GM18520 (cell line): ENCODE results near the gene COASY.

Experiments
- ATAC-seq: cut with Tn5 transposase; IDR thresholded peaks from one replicate; pipeline ENCODE4 v1.9.1; 2021; ENCODE audit not compliant: unreplicated experiment

Gene COASY

DNA sequence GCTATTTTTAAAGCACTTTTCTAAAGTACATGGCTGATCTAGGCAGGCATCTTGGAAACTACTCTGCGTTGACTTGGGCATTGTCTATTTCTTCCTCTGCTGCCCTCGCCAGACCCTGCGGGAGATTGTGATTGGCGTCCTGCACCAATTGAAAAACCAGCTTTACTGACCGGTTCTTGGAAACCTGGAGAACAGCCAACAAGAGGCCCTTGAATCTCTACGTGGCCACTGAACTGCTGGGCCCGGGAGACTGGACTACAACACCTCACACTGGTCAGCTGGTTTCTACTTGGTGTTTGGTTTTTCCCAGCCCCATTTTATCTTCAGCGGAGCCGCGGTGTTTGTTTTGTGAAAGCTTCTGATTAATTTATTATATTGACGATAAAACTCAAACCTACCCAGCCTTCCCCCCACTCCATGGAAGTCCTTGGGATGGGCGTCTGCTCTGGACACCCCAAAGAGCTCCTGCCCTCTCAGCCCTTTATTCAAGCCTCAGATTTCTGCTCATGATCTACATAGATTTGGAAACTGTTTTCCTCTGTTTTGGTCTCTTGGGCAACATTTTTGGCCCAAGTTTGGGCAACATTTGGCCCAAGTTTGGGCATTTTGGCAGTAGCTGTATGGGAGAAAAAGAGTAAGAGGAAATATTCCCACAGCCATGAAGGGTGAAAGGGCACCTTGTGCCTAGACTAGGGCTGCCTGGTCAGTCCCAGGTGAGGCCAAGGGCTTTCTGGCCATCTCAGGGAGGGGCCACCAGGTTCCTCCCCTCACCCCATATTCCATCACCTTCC, 9.7 kb downstream of the COASY start:
- ATAC-seq, result no peak

DNA sequence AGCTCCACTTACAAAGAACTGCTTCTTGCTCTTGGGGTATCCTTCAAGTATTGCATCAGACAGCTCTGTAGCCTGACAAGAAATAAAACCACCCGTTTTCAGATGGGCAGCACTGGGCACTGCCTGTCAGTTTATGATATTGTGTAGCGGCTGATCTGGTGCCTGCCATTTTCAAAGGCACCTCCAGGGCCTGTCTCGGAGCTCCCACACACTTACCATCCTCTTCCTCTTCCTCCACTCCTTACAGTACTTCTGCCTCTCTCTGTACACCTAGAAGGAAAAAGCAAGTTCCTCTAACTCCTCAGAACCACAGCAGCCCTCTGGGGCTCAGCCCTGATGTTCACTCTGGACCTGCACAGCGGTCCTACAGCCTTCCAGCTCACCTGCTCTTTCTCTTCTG, 11.1 kb downstream of the COASY start:
- no peak for ATAC-seq

DNA sequence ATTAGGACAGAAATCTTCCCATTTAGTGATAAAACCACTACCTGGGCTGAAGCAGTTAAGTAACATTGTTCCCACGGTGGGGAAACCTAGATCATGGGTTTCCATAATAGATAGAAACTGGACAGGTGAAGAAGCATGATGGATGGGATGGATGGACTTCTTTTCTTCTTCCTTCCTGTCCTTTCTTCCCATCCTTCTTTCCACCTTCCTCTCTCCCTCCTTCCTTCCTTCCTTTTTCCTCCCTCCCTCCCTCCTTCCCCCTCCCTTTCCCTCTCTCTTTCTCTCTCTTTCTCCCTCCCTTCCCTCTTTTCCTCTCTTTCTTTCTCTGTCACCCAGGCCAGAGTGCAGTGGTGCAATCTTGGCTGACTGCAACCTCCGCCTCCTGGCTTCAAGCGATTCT, 12.5 kb downstream of the COASY start:
- ATAC-seq, result no peak

DNA sequence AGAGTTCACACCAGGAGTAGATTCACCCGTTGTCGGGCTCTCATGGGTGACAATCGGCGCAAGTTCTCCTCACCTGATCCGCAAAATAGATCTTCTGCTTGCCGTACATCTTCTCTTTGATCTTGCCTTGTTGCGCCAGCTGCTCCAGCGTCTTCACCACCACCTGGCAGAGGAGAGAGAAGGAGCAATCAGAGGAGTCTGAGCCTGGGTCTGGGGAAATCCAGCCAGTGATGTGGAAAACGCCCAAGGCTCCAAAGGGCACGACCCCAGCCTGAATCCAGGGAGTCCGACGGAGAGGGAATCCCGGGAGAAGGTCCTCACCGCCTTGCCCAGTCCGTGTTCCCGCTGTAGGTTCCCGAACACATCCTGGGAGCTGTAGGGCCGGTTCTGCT, 15.2 kb downstream of the COASY start:
- no peak for ATAC-seq

DNA sequence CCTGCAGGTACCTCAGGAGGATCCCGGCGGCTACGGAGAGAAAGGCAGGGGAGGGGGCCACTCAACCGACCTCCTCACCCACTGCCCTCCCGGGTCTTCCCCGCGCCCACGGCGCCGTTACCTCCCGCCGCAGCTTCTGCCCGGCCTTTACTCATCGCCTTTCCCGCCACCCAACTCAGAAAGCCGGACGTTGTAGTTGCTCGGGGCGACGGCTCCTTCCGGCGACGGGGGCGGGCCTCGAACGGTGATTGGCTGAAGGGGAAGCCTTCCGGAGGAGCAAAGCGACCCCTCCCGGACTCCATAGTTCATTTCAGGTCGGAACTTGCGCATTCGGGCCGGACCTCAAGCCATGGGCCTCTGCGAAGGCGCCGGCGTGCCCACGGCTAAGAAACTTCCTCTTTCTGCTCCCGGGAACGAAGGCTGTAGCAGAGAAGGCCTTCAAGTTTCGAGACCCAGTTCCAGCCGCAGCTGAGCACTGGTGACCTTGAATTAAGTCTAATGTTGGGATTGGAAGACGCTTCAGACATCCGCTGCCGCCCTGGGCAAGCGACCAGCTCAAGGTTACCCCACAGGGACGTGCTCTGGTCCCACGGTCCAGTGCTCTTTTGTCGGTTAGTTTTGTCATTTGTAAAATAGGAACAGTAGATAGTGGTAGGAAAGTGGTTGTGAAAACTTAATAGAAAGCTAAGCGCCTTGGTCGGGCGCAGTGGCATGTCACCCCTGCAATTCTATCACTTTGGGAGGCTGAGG, 15.8 kb downstream of the COASY start, which contains the start of gene PSMC3IP:
Gene PSMC3IP (minus strand): TSS at position 198 of the 750 bp plus-strand sequence. CDS start 43 bp downstream, at position 155.
- peak; percentile 56 for ATAC-seq

DNA sequence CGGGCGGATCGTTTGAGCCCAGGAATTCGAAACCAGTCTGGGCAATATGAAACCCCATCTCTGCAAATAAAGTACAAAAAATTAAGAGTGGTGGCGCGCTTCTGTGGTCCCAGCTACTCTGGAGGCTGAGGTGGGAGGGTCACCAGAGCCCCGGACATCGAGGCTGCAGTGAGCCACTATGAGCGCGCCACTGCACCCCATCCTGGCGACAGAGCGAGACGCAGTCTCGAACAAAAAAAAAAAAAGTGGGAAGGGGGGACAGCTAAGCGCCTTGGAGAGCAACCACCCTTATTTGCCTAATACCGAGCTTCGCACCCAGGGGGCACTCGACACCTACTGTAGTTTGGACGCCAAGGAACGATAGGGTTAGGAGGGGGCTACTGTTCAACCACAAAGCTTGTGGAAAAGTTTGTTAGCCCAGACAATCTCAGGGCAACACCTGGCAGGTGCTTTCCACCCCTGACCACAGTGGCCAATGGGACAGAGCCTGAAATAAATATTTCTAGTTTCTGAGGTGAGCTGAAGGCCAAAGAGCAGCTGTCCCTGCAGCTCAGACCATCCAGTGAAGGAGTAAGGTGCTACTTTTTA, 16.4 kb downstream of the COASY start:
- peak; percentile 36 for ATAC-seq

DNA sequence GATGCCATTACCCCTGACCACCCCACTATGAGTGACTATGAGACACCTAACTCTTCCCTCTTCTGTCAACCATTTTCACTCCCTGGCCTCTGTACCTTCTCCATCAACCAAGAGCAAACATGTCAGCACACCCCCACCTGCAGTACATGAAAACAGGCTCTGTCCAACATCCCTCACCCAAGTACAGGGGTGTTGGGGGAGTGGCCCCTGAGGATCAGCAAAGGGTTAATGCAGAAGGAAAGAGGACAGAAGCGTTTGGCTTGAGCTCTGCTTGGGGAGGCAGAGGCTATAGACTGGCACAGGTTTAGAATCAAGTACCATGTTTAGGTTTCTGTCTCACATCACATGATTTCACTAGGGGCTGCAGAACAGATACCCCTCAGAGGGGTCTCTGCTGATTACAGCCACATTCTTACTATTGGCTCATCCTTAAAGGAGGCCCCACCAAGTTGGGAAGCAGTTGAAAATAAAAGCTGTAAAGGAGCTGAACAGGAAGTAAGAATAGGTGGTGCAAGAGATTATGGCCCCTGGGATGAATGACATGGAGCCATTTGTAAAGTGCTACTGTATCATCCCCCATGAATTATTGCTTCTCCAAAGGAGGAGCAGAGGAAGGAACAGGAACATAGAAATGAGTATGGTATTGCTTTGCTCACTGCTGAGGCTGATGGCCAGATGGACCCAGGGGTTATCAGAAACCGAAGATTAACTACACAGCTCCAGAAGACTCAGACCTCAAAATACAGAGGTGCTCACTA, 18.0 kb downstream of the COASY start:
- no peak for ATAC-seq

DNA sequence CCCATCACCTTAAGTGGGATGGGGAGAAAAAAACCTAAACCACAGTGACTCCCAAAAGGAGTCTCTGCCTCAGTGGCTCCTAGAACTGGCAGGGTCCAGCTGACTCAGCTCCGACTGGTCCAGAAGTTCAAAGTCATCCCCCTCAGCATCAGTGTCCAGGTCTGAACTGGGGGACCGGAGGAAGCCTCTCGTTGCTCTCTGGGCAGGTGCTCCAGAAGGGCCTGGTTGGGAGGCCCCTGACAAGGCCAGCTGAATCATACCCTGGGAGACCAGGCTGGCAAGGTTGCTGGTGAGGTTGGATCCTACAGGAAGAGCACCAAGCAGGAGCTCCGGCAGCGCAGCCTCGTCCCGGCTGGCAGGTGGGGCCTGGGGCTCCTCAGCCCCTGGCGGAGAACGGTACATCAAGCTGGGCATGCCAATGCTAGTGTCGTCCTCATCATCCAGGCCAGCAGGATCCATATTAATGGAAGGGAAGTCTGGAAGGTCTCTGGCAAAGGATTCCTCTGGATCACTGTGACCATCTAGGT, 19.9 kb downstream of the COASY start:
- no peak for ATAC-seq

DNA sequence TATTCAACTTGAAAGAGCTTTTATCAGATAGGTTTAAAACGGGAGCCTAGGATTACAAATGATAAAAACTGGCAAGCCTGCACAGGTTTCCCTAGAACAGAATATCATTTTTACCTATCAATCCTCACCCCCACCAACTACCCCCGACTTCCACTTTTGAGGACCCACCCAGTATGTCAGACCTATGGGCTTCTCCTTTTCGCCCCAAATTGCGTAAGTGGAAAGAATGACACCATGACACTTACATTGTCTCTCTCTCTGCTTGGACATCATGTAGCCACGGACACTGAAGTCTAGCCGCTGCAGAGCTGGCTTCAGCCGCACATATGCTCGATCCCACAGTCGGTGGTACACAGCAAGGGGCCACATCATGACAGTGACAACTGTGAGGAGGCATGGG, 22.9 kb downstream of the COASY start:
- no peak for ATAC-seq

DNA sequence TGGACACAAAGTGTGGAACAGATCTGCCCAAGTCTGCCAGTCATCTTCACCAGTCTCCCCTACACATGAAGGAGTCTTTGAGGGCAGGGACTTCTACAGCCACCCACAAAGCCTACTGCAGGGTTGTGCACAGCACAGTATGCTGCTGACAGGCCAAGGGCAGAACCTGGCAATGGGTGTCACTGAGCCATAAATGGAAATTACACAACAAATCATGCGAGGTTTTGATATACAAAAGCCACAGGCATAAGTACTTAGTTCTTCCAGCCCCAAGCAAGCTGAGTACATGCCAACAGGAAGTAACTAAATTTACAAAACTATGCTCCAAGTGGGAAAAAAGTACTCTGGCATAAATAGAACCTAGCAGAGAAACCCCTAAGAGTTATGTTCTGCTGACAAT, 23.4 kb downstream of the COASY start:
- ATAC-seq, result no peak

DNA sequence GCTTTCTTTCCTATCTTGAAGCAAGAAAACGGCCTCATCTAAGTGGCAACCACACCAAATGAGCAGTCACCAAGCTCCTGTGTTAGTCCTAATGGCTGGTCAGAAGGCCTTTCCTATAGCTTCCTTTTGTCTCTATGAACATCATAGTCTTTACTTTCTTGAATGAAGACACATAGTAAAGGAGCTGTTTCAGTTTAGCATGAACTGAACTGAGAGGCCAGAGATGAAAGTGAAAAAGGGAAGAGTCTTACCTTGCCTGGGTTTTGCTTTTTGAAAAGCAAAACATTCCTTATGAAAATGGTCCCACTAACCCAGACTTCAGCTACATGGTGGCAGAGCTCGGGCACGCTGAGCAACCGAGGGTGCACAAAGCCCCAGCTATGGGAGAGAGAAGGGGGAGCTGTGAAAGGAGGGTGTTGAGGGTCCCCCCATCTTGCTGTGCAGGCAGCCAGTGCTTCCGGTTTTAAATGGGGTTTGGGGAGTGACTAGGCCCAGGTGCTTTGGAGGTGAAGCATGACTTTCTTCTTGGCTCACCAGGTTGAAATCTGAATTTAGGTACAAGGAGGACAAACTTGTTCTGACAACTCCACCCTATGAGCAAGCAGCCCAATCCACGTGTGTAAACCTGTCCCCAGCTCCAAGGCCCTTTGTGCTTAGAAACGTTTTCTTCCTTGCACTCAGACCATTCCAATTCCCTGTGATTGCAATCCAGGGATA, 24.7 kb downstream of the COASY start:
- ATAC-seq, result no peak

DNA sequence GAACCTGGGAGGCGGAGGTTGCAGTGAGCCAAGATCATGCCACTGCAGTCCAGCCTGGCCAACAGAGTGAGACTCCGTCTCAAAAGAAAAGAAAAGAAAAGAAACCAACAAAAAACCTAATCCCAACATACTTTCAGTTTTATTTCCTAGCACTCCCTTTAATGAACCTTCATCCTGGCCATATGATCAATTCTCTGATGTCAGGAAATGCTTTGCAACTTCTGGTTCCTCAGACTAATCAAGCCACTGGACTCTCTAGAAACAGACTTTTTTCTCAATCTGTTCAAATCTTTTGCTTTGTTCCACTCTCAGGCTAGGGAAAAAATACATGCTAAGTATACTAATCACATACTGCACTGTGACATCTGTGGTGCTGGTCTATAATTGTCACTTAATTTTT, 28.9 kb downstream of the COASY start:
- ATAC-seq, result no peak

DNA sequence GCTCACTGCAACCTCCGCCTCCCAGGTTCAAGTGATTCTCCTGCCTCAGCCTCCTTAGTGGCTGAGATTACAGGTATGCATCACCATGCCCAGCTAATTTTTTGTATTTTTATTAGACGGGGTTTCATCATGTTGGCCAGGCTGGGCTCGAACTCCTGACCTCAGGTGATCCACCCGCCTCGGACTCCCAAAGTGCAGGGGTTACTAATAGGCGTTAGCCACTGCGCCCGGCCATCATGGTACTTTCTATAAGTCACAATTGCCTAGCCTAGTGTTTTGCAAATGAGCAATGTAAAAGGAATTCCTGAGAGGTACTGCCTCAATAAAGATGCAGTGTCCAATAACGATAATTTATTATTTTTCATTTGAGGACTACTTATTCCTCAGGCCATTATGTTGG, 29.5 kb downstream of the COASY start:
- no peak for ATAC-seq

DNA sequence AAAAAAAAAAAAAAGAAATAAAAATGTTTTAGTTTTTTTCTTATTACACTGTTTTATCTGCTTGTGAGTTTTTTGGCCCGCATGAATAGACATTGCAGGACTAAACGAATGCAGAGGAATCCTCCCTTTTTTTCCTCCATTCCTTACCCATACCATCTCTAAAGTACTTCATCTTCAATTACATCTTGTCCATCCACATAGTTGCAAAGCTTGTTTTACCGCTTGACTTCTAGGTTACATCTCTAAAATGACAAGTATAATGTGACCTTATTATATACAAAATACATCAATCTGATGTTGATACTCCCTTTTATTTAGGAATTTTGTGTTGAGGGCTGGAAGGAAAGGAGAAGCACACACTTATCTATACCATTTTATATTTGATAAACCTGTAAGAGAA, 34.4 kb downstream of the COASY start:
- ATAC-seq, result no peak

DNA sequence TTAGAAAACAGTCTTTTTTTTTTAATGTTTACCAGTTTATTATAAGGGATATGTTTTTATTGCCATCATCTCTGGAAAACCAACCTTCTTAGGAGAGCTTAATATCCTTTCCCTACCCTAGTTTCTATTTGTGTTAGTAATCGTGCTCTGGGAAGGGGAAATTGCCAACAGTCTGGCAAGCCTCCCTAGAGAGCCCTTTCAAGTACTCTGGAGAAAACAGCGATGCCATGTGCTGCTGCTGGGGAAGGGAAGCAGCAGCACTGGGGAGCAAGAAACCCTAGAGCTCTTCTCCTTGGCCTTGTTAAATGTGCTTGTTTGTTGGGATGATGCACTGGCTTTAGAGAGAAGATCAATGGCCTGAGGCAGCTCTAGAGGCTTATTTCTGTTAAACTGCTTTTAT, 37.0 kb downstream of the COASY start:
- ATAC-seq, result no peak

DNA sequence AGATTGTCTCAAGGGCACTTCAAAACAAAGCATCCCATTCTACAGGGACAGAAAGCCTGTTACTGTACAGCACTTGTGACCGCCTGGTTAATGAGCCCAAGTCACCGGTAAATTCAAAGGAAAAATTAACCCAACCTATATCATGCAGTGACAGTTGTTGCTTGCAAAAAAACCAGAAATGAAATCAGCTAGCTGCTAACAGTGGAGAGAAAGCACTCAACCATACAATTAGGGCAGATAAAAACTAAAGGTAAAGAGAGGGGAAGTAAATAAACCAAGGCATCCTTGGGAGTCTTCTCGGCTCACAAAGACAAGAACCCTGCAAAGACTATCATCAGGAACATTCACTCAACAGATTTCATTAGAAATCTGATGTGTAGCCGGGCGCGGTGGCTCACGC, 41.4 kb downstream of the COASY start:
- ATAC-seq, result no peak

DNA sequence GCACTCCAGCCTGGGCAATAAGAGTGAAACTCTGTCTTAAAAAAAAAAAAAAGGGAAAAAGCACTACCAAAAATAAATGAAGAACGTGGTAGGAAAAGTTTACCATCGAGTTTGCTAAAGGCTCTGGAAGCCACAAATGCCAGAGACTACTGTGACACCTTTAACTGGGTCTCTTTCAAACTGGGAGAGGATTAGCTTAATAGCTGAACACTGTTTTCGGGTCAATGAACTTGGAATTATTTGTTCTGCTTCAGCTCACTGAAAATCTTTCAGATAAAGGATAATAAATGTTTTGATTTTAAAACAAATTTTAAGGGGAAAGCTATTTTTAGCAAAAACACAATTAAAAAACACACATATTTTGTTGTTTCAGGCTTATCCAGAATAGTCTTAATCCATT, 45.8 kb downstream of the COASY start:
- no peak for ATAC-seq

DNA sequence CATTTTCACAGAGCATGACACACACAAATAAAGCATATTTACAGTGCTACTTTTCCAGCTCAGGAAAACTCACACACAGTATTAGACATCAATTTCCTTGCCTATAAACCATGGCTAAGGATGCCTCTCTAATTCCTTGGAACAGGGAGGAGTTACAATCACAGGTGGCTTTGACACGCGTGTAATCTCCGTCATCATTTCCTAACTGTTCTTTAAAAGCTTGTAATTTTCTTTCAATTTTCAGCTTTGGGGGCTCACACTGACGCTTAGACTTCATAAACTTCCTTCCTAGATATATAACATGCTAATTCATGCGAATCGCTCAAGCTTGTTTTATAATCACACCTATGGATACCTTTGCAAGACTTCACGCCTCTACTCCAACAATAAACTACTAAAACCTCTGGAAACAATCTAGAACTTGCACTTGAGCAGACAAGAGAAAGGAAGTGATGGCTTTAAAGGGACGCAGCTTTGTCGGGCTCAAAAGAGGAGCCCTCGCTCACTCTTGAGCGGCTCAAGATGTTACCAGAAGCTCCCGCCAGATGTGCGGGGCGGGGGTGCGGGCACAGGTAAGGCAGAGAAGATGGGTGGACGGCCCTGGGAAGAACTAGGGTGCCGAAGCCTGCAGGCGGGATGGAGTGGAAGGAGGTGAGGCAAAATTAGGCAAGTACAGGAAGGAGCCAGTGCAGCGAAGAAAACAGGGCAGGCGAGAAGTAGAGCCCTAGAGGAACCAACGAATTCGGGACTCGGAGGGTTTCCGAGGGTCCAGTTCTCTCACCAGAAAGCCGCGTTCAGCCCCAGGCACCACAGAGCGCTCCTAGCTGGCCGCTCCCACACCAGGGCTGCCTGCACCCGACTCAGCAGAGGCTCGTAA, 46.6 kb downstream of the COASY start:
- peak; percentile 17 for ATAC-seq

DNA sequence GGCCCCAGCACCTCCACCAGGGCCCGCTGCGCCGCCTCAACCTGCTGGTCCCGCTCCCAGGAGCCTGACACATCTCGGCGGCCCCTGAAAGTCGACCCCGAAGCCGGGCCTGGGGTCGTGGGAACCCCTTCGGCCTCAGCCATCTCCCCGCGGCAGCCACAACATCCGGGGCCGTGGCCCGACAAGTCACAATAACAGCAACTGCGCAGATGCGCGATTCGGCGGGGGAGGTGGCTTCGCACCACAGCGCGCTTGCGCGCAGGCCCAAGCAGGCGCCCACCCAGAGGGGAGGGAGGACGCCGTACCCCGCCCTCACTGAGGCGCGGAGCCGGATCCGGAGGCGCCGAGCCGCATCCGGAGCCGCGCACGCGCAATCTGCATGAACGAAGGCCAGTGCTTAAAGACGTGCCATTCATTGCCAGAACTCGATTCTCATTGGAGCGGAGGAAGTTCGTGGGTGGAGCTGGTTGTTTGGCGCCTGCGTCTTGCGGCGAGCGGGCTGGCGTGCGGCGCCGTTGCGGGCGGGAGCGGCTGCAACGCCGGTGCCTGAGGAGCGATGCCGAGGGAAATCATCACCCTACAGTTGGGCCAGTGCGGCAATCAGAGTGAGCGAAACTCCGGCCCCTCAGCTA, 47.4 kb downstream of the COASY start, which contains the start of the genes RETREG3 and TUBG1:
Gene RETREG3 (minus strand): TSS at position 193 of the 632 bp plus-strand sequence. CDS start 50 bp downstream, at position 143.
Gene TUBG1 (plus strand): TSS at position 502 of the 632 bp plus-strand sequence. CDS start 55 bp downstream, at position 557.
- peak; percentile 92 for ATAC-seq
